OCI-LY1 (cell line): ENCODE results near the gene RBPJL.

Source experiments
- H2AFZ ChIP-seq: fragments of 200-600 bp; sonication (generic), shearing (Covaris generic); 2 replicates; pipeline ENCODE4 v1.6.0; 2014; ENCODE audit warnings: antibody characterized with exemption, mild to moderate bottlenecking, low read length
- H3F3A ChIP-seq: fragments of 200-600 bp; sonication (generic), shearing (Covaris generic); 2 replicates; pipeline ENCODE4 v1.6.0; 2014; ENCODE audit warnings: mild to moderate bottlenecking, antibody characterized with exemption, low read length, moderate library complexity; ENCODE audit not compliant: insufficient read depth
- H3K27ac ChIP-seq: fragments of 200-600 bp; sonication (generic); 2 replicates; pipeline ENCODE4 v1.5.1; 2014; ENCODE audit warnings: low read length, mixed run types, mild to moderate bottlenecking, low read depth; ENCODE audit not compliant: poor library complexity, severe bottlenecking
- H3K27me3 ChIP-seq: fragments of 200-600 bp; sonication (generic); 2 replicates; pipeline ENCODE4 v1.6.0; 2014; ENCODE audit warnings: antibody characterized with exemption, mild to moderate bottlenecking, low read length, moderate library complexity; ENCODE audit not compliant: insufficient read depth
- H3K36me3 ChIP-seq: fragments of 200-600 bp; sonication (generic); 2 replicates; pipeline ENCODE4 v1.6.1; 2014; ENCODE audit warnings: mild to moderate bottlenecking, antibody characterized with exemption, low read length, moderate library complexity, mixed read lengths; ENCODE audit not compliant: insufficient read depth
- H3K4me1 ChIP-seq: fragments of 200-600 bp; sonication (generic); 2 replicates; pipeline ENCODE4 v1.5.1; 2014; ENCODE audit warnings: mild to moderate bottlenecking, low read length, moderate library complexity; ENCODE audit not compliant: insufficient read depth, severe bottlenecking
- H3K4me2 ChIP-seq: fragments of 200-600 bp; sonication (generic), shearing (Covaris generic); 2 replicates; pipeline ENCODE4 v1.6.1; 2014; ENCODE audit warnings: low read length
- H3K4me3 ChIP-seq: fragments of 200-600 bp; sonication (generic); 2 replicates; pipeline ENCODE4 v1.5.1; 2014; ENCODE audit warnings: low read length, low read depth, mild to moderate bottlenecking, mixed read lengths; ENCODE audit not compliant: poor library complexity, severe bottlenecking
- H3K79me2 ChIP-seq: fragments of 200-600 bp; shearing (Covaris generic); 2 replicates; pipeline ENCODE4 v1.6.1; 2016; ENCODE audit warnings: mixed run types, low read length, mixed read lengths; ENCODE audit not compliant: insufficient read depth
- H3K9ac ChIP-seq: fragments of 200-600 bp; sonication (generic), shearing (Covaris generic); 2 replicates; pipeline ENCODE4 v1.6.1; 2014; ENCODE audit warnings: mild to moderate bottlenecking, low read length, mixed read lengths
- H3K9me2 ChIP-seq: fragments of 200-600 bp; sonication (generic), shearing (Covaris generic); 2 replicates; pipeline ENCODE4 v1.6.1; 2014; ENCODE audit warnings: low read depth, mild to moderate bottlenecking, low read length, mixed read lengths
- H3K9me3 ChIP-seq: fragments of 200-600 bp; shearing (Covaris generic); 2 replicates; pipeline ENCODE4 v1.6.1; 2014; ENCODE audit warnings: low read length, mixed read lengths
- H4K20me1 ChIP-seq: fragments of 200-600 bp; sonication (generic), shearing (Covaris generic); 2 replicates; pipeline ENCODE4 v1.6.0; 2016; ENCODE audit warnings: mild to moderate bottlenecking, low read length; ENCODE audit not compliant: insufficient read depth
- CTCF ChIP-seq: fragments of 200-600 bp; sonication (generic), shearing (Covaris generic); IDR thresholded peaks from 2 replicates; pipeline ENCODE4 v1.5.1; 2017; ENCODE audit warnings: mild to moderate bottlenecking, antibody characterized with exemption, low read length, moderate library complexity, mixed read lengths
- EZH2 ChIP-seq: fragments of 200-600 bp; sonication (generic), shearing (Covaris generic); IDR thresholded peaks from 2 replicates; pipeline ENCODE4 v1.8.0; 2017; ENCODE audit warnings: borderline replicate concordance, mixed run types, mild to moderate bottlenecking, antibody characterized with exemption, low read length, moderate library complexity, mixed read lengths

The RBPJL gene

GRCh38 chr20:45303586-45304463, 2.8 kb upstream of the RBPJL start:
- H3K4me2 ChIP-seq = no peak overlapping the region
- no peak overlapping the region for H3K27ac ChIP-seq
- no peaks in the 10 kb centered on the region for H3K4me1 ChIP-seq
- H3K9me2 ChIP-seq = no peaks in the 10 kb centered on the region
- no peaks in the 10 kb centered on the region for H3K79me2 ChIP-seq
- no peaks in the 10 kb centered on the region for H3K36me3 ChIP-seq
- H3K9me3 ChIP-seq = no peaks in the 10 kb centered on the region
- no peak overlapping the region for H2AFZ ChIP-seq
- no peaks in the 10 kb centered on the region for H4K20me1 ChIP-seq
- H3K4me3 ChIP-seq = no peak overlapping the region
- no peaks in the 10 kb centered on the region for H3K27me3 ChIP-seq
- no peak for TF ChIP-seq CTCF
- no peak for TF ChIP-seq EZH2
- H3K9ac ChIP-seq = no peak overlapping the region
- H3F3A ChIP-seq = no peaks in the 10 kb centered on the region

GRCh38 chr20:45304464-45304999, 2.1 kb upstream of the RBPJL start:
- Histone ChIP-seq H3K9me2 (no peaks in the 10 kb centered on the region), H3K4me2 (no peak overlapping the region), H2AFZ (no peak overlapping the region), H3K27me3 (no peaks in the 10 kb centered on the region), H4K20me1 (no peaks in the 10 kb centered on the region), H3K9ac (no peak overlapping the region), H3K36me3 (no peaks in the 10 kb centered on the region), H3K4me3 (no peak overlapping the region), H3K9me3 (no peaks in the 10 kb centered on the region), H3K79me2 (no peaks in the 10 kb centered on the region), H3F3A (no peaks in the 10 kb centered on the region), H3K4me1 (no peaks in the 10 kb centered on the region), H3K27ac (no peak overlapping the region)
- TF ChIP-seq CTCF (no peak), EZH2 (no peak)

GRCh38 chr20:45305262-45305661, 1.4 kb upstream of the RBPJL start:
- Histone ChIP-seq H2AFZ (no peak overlapping the region), H3K27ac (no peak overlapping the region), H3K36me3 (no peaks in the 10 kb centered on the region), H3K79me2 (no peaks in the 10 kb centered on the region), H4K20me1 (no peaks in the 10 kb centered on the region), H3K9ac (no peak overlapping the region), H3K4me2 (no peak overlapping the region), H3K4me3 (no peak overlapping the region), H3F3A (no peaks in the 10 kb centered on the region), H3K4me1 (no peaks in the 10 kb centered on the region), H3K27me3 (no peaks in the 10 kb centered on the region), H3K9me2 (no peaks in the 10 kb centered on the region), H3K9me3 (no peaks in the 10 kb centered on the region)
- TF ChIP-seq CTCF (no peak), EZH2 (no peak)
